HG03342 (cell line): ENCODE measurements around the gene RPS8.
"Not testable (repeated sequence)": the region's sequence is repeated elsewhere in the genome, so short reads cannot be mapped to it uniquely, and the experiment has no call there.

Experiments used
- ATAC-seq: cut with Tn5 transposase; IDR thresholded peaks from one replicate; pipeline ENCODE4 v1.9.1; 2021; ENCODE audit warnings: mild to moderate bottlenecking, moderate library complexity; ENCODE audit not compliant: unreplicated experiment

The RPS8 gene

DNA sequence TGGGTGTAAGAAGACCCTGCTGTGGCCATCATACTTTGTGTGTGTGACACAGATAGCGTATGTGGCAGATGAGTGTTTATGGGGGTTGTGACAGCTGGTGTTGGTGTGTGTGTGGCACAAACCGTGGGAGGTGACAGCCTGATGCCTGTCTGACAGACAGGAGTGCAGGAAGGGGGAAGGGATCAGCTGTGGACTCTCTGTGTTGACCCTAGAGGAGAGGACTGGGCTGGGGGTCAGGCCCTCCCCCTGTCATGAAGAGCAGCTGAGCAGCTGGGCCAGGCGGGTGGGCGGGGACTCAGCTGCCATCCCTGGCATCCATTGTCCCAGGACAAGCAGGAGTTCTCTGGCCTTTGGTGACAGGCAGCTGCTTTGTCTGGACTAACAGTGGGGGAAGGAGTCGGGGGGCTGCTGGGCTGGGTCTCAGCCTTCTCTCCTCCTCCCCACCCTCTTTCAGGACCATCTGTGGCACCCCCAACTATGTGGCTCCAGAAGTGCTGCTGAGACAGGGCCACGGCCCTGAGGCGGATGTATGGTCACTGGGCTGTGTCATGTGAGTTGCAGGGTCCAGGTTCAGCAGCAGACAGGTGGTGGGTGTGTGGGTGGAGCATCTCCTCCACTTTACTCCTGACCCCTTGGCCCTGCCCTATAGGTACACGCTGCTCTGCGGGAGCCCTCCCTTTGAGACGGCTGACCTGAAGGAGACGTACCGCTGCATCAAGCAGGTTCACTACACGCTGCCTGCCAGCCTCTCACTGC, 27.1 kb downstream of the RPS8 start:
- ATAC-seq = no peak

DNA sequence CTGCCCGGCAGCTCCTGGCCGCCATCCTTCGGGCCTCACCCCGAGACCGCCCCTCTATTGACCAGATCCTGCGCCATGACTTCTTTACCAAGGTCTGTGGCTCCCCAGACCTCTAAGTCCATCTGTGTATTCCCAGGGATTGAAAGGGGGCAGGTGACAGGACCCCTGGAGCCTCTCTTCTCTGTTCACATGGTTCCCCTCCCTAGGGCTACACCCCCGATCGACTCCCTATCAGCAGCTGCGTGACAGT, 27.6 kb downstream of the RPS8 start:
- no peak for ATAC-seq

DNA sequence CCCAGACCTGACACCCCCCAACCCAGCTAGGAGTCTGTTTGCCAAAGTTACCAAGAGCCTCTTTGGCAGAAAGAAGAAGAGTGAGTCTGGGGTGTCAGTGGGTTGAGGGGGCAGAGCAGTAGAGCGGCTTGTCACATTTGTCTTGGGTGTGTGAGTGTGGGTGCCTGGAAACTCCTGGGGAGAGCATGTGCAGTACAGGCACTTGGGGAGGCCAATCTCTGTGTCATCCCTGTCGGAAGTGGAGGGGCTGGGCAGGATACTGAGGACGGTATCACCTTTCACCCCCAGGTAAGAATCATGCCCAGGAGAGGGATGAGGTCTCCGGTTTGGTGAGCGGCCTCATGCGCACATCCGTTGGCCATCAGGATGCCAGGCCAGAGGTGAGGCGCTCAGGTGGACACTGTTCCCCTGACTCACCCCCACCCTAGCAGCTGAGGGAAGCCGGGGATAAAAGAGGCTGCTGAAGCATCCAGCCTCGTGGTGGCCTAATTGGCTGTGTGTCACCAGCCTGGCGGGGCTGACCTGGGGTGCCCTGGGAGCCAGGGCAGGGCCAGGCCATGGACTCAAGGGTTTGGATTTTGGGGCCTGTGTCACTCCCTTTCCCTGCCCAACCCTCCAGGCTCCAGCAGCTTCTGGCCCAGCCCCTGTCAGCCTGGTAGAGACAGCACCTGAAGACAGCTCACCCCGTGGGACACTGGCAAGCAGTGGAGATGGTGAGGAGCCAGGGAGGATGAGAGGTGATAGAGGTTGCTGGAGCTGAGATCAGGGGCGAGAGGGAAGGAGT, 28.2 kb downstream of the RPS8 start:
- ATAC-seq = no peak

DNA sequence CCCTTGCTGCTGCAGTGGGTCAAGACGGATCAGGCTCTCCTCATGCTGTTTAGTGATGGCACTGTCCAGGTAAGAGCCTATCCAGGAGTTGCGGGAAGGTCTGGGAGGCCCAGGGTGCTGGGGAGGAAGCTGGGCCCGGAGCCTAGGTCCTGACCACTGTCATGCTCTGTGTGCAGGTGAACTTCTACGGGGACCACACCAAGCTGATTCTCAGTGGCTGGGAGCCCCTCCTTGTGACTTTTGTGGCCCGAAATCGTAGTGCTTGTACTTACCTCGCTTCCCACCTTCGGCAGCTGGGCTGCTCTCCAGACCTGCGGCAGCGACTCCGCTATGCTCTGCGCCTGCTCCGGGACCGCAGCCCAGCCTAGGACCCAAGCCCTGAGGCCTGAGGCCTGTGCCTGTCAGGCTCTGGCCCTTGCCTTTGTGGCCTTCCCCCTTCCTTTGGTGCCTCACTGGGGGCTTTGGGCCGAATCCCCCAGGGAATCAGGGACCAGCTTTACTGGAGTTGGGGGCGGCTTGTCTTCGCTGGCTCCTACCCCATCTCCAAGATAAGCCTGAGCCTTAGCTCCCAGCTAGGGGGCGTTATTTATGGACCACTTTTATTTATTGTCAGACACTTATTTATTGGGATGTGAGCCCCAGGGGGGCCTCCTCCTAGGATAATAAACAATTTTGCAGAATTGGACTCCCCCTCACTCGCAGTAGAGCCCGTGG, 30.1 kb downstream of the RPS8 start:
- ATAC-seq = no peak

DNA sequence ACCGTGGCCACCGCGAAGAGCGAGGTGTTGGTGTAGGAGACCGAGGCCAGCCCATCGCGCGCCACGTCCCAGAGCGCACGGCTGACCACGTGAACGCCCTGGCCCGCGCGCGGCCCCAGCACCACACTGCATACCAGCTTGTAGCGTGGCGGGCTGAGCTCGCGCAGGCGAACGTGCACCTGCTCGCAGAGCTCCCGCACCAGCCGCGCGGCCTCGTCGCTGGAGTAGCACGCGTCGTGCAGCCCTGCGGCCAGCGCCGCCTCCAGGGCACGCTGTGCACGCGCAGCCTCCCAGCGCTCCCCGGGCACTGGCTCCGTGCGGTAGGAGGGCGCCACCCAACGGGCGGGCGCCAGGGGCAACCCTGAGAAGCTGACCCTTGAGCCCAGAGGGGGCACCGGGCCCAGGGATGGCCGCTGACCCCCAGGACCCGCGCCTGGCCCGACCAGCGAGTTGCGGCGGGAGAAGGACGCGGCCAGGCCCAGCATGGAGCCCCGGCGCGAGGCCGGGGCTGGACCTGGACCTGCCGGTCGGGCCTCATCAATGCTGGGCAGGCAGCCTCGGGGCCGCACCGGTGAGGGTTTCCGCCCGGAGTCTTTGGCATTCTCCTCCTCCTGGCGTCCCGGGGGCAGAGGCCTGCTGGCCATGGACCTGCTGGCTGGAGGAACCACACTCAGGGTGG, 30.8 kb downstream of the RPS8 start:
- ATAC-seq = no peak

DNA sequence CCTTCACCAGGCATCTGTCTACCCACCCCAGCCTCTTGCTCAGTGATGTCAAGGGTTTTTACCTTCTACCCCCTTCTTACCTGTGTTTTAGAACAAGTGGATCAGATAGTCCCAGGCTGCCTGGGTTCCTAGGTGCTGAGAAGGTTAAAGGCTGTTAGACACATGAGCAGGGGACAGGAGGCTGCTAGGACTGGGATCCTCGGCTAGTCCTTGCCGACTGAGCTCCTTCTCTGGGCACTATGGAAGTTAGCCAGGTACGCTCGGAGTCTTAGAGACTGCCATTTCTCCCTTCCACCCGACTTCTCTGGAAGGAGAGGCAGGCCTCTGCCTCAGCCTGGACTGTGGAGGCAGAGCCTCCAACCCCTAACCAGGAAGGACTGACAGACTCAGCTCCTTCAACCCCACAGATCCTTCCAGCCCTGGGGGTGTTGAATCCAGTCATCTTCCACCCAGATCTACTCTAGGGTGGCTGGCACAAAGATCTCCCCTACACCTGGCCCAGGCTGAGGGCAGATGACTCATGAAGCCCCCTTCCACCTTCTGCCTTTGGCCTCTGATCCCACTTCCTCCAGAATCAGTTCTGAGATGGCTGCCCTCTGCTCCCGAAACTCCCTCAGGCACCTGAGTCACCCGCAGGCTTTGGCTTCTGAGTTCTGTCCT, 31.5 kb downstream of the RPS8 start, which contains the start of gene DYNLT4:
DYNLT4 (minus strand) TSS at position 648 of the 660 bp plus-strand sequence. CDS start 683 bp downstream, outside the sequence.
- peak; percentile 2 for ATAC-seq

DNA sequence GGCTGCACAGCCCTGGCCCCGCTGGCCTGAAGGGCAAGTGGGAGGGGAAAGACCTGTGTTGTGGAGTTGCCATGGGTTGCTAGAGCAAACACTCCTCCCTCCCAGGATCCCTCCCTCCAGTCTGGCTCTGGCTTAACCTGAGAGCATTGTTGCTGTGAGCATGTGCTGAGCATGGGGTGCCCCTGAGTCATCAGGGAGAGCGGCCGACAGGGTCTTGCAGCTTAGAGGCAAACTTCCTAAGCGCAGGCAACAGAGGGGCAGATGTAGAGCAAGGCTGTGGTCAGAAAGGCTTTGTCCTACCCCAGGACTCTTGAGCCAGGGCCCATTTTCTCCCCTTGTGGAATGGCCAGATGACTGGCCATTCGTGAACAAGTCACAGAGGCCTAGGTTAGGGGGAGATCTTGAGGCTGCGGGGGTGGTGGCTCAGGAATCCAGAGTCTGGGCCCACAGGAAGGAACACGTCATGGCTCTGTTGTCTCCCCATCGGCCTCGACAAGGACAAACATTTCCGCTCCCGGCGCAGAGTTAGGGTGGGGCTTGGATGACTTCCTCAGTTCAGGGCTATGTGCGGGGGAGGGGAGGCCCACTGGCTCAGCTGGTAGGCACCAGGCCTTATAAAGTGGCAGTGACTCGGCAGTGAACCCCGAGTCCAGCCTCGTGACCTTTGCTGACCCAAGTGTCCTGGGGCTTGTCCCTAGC, 32.2 kb downstream of the RPS8 start:
- ATAC-seq = peak; percentile 40

DNA sequence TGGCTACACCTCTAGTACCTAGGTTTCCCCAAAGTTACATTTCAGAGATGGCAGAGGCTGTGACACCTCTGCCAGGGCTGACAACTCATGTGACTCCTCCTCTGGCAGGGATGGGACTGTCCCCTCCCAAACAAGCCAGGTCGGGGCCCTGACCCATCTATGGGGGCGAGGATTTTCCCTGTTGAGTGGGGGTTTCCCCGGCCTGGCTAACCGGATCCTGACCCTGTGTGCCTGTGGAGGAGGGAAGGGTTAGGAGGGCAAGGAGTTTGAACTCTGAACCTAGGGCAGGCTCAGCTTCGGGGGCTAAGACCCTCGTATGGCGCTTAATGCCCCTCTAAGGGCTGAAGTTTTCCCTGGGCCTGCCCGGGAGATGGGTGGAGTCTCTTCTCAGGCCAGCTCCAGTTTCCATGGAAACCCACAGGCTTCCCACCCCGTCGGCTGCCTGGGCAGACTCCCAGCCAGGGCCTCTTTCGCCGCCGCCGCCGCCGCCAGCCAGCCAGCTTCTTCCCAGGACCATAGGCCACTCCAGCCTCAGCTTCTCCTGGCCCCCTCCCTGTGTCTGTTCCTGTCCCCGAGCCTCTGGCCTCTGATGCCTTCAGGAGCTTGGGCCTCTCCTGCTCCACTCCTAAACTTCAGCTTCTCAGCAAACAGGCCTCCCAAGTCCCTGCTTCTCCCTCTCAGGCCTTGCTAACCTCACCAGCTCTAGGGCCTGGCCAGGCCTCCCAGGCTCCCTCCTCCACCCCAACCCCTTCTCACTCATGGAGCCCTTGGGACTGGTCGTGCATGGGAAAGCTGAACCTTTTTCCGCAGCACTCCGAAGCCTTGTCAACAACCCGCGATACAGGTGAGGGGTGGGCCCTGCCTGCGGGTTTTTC, 33.0 kb downstream of the RPS8 start, which contains the start of gene BTBD19:
BTBD19 (plus strand) TSS at position 461 of the 875 bp plus-strand sequence; CDS start at position 759, 298 bp downstream.
- no peak for ATAC-seq

DNA sequence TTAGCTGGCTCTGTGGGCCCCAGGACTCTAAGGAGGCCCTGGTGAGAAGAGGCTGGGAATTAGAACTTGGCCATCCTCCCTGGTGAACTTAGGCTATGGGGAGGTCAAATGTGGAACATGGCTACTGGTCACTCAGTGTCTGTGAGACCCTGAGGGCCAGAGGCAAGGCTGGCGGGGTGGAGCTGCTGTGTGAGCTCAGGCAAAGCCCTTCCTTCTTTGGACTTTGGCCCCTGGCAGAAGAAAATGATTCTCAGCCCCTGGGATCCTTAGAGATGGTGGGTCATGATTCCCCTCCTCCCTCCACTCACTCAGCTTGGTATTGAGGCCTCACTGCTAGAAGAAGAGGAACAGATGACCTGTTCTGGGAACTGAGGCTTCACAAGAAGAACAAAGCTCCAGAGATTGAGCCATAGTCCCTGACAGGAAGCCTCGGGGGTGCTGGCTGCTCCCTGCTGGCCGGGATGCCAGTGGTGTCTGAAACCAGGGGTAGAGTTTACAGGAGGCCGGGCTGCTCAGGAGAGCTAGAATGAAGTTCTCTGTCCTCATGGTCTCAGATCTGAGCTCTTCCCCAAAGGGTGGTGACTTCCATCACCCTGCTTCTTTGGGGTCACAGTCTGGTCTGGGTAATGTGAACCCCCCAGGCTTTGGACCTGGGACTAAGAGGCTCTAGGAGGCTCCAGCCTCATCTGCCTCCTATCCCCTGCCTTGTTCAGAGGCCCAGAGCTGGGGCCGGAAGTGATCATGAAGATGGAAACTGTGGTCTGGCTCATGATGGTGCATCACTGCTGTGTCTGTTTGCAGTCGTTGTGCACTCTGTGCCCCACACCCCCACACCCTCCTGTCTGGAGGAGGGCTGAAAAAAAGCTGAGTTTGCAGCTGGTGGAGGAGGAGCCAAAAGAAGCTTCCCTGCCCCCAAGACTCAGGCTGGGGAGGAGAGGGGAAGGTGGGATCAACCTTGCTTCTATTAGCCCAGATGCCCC, 33.9 kb downstream of the RPS8 start:
- ATAC-seq = peak; percentile 47

DNA sequence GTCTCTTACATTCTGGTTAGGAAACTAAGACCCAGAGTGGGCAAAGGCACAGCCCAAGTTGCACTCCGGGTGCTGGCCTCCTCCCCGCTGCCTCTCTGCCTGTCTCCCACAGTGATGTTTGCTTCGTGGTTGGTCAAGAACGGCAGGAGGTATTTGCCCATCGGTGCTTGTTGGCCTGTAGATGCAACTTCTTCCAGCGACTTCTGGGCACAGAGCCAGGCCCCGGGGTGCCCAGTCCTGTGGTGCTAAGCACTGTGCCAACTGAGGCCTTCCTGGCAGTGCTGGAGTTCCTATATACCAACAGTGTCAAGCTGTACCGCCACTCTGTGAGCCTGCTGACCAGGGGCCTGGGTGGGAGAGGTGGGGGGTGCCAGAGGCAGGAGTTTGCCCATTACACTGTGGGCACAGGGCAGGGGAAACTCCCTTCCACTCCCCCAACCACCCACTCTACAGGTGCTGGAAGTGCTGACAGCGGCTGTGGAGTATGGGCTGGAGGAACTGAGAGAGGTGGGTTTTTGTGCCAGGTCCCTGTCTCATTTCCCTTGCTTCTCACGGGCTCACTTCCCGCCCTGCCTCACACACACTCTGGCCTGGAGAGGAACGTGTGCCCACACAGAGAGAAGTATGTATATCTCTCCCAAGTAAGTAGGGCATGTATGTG, 34.9 kb downstream of the RPS8 start:
- no peak for ATAC-seq

DNA sequence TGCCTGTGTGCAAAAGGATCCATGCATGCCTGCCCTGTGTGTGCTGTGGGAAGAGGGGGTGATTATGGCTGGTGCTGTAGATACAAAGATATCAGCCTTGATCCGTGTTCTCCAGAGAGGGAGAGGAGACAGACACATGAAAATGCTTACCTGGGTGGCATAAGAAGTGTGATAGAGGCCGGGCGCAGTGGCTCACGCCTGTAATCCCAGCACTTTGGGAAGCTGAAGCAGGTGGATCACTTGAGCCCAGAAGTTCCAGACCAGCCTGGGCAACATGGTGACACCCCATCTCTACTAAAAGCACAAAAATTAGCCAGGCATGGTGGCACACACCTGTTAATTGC, 35.4 kb downstream of the RPS8 start:
- not testable (repeated sequence) for ATAC-seq

DNA sequence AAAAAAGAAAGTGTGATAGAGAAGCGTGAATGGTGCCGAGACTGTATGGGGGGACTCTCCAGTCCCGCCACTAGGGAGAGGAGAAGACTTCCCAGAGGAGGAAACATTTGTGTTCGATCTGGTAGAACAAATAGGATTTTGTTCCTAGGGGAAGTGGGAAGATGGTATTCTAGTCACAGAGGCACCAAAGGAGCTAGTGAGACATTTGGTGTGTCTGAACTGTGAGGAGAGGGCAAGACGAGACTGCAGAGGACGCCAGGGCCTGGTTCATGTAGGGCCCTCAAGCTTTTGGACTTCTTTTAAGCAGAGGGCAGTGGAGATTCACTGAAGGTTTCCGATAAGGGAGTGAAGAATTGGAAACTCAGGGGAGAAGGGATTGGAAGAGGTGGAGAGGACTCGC, 35.9 kb downstream of the RPS8 start:
- ATAC-seq = no peak

DNA sequence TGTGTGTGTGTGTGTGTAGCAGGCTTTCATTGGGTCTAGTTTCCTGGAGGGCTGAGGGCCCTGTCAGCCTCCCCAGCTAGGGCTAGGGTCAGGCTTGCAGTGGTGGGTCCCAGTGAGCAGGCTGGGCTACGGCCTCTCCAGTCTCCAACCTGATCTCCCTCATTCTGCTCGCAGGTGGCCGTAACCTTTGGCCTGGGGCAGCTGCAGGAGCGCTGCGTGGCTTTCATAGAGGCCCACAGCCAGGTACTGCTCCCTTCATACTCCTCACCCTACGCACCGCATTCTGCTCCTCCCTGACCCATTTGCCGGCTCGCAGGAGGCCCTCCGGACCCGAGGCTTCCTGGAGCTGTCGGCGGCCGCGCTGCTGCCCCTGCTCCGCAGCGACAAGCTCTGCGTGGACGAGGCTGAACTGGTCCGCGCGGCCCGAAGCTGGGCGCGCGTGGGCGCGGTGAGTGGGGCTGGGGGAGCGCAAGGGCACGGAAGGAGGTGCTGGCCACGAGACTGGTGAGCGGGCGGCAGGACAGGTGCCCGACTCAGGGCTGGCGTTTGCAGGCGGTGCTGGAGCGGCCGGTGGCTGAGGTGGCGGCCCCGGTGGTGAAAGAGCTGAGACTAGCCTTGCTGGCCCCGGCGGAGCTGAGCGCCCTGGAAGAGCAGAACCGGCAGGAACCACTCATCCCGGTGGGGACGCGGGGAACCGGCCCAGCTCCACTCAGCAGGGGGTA, 37.6 kb downstream of the RPS8 start:
- no peak for ATAC-seq

DNA sequence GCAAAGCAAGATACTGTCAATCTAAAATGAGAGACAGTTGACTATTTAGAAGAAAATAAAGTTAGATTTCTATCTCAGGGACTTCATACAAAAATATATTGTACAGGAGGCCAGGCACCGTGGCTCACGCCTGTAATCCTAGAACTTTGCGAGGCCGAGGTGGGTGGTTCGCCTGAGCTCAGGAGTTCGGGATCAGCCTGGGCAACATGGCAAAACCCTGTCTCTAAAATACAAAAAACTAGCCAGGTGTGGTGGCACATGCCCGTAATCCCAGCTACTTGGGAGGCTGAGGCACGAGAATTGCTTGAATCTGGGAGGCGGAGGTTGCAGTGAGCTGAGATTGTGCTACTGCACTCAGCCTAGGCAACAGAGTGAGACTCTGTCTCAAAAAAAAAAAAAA, 40.6 kb downstream of the RPS8 start:
- not testable (repeated sequence) for ATAC-seq

DNA sequence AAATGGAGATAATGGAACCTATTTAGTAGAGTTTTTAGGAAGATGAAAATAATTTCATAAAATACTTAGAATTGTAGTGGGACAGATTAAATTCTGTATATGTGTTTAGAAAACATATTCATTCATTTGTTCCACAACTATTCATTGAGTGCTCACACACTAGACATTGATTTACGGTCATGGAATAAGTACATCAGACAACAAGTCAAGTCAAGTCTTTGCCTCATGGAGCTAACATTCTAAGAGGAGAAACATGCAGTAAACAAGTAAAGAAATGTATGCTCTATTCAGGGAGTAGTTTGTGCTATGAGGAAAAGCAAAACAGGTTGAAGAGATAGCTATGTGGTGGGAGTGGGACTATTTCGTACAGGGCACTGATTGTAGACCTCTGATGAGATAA, 42.0 kb downstream of the RPS8 start:
- no peak for ATAC-seq

DNA sequence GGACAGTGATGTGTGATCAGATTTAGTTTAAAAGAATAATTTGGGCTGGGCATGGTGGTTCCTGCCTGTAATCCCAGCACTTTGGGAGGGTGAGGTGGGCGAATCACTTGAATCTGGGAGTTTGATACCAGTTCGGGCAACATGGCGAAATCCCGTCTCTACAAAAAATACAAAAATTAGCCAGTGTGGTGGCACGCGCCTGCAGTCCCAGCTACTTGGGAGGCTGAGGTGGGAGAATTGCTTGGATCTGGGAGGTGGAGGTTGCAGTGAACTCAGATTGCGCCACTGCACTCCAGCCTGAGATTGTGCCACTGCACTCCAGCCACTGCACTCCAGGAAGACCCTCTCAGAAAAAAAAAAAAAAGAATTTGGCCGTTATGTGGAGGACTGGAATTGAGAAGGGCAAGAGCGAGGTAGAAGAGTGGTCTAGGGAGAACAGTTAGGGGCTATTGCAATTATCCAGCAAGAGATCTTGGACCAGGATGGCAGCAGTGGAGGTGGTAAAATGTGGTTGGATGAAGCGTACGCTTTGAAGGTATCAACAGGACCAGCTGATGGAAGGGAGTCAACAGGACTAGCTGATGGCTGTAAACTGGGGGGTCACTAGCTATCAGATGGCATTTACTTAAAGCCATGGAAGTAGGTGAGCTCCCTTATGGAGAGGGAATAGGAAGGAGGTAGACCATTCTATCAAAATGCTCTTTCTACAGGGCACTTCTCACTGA, 42.6 kb downstream of the RPS8 start:
- ATAC-seq = no peak
